ENCODE measurements around the gene LEP.
A peak's percentile ranks its signal among the peaks of the same experiment; 100 is the strongest.
"Not testable (repeated sequence)": the region's sequence is repeated elsewhere in the genome, so short reads cannot be mapped to it uniquely, and the experiment has no call there.

LEP gene

DNA sequence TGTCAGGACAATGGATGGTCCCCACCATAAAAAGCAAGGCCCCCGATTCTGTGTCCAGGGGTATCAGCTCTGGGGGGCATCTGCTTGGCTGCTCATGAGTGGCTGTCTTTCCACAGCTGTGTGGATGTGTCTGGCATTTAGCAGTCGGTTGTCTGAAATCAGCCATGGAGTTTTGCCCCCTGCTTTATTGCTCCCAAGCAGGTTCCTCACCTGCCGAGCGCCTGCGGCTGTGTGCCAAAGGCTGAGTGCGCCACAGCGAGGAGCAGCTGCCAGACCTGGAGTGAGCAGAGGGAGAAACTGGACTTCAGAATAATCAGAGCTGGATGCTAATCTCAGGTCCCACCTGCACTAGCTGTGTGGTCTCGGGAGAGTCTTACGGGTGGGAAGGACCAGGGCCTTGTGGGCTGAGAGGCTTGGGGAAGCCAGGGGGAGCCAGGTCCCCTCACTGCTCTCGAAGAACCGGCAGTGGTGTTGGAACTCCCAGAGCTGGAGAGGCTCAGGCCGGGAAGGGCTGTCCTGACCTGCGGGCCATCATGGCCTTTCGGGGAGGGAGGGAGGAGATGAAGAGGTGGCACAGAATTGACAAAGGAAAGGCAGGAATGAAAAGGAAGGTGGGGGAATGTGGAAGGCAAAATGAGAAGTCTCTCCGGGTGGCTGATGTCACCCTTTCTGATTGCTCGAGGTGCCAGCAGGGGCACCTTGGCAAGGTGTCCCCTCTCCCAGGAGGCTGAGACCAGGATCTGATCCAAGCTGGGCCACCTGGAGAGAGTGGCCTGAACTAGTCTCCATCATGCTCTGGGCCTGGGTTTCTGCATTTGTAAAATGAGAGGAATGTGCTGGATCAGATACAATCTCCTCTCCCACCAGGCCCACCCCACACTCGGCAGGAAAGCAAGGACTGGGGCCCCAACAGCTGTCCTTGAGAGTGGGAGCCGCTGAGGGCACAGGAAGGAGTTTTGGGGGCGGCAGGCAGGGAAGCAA, 30.2 kb upstream of the LEP start:
- no peak for DNase-seq (ENCODE audit: low spot score)

DNA sequence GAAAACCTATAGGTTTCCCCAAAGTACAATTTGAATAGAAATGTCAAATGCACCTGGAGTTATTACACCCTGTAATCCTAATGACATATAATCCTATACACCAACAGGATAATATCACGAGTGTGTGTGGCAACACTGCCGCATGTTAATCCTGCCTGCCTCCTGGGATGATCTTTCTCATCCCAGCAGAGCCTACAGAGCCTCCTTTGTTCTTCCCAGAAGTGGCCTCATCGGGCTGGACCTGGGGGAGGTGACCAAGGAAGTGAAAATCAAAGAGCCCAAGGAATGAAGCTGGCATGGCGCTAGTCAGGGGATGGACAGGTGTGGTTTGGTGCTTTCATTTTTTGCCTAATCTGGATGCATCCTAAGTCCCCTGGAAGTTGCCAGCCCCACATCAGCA, 29.5 kb upstream of the LEP start:
- DNase-seq (ENCODE audit: low spot score) = peak; percentile 28

DNA sequence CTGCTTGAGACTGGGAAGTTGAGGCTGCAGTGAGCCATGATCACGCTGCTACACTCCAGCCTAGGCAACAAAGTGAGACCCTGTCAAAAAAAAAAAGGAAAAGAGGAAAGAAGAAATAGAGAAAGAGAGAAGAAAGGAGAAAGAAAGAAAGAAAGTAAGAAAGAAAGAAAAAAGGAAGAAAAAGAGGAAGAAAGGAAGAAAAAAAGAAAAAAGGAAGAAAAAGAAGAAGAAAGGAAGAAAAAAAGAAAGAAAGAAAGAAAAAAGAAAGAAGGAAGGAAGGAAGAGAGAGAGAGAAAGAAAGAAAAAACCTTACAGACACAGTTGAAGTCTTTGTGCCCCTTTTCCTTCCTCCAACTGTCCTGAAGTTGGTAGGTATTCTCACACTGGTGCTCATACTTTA, 26.6 kb upstream of the LEP start:
- no peak for DNase-seq (ENCODE audit: low spot score)

DNA sequence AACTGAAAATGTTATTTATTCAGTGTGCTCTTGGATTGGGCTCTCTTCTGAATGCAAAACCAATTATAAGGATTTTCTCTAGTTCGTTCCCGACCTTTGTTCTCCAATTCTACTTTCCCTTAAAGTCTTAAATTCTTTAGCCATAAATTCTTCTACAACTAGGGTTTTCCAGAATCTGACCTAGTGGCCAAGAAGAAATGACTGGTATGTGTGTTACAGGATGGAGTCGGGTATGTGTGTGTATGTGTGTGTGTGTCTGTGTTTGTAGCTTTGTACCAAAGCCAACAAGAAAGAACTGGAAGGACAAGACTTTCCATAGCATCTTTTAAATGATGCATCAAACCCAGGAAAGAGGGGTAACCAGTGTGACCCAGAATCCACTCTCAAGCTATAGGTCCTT, 25.8 kb upstream of the LEP start:
- DNase-seq (ENCODE audit: low spot score) = no peak

DNA sequence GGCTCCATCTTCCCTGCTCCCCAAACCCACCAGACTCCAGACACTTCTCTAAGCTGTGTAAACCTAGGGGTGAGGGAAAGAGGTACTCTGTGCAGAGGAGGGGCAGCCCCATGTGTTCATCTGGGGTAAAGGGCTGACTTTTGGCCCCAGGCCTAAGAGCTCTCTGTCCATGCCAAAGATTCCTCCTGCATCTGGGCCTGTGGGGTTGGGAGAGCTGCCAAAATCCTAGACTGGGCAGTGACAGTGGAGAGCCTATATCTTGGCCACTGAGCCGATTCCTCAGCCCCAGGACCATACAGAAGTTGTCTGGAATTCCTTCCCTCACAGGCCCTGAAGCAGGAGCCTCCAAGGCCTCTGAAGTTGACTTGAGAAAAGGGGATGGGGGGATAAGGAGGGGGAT, 25.3 kb upstream of the LEP start:
- no peak for DNase-seq (ENCODE audit: low spot score)

GRCh38 chr7:128217030-128217805, 23.9 kb upstream of the LEP start:
- no peak for DNase-seq (ENCODE audit: low spot score)

GRCh38 chr7:128217967-128218652, 23.0 kb upstream of the LEP start:
- no peak for DNase-seq (ENCODE audit: low spot score)

DNA sequence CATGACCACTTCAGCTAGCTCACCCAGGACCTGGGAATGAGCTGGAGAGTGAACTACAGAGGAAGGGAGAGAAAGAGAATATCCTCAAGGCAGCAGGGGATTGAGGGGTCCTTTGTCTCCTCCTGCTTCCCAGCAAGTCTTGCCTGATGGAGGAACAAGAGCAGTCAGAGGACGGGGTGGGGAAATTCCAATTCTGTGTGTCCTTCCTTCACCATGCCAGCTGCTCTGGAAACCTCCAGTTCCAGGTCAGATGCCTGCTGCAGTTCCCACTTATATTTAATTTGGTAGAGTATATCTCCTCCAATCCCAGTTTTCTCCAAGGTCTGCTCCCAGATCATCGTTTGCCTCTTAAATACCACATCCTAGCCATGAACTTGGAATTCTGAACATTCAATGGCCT, 21.4 kb upstream of the LEP start:
- no peak for DNase-seq (ENCODE audit: low spot score)

DNA sequence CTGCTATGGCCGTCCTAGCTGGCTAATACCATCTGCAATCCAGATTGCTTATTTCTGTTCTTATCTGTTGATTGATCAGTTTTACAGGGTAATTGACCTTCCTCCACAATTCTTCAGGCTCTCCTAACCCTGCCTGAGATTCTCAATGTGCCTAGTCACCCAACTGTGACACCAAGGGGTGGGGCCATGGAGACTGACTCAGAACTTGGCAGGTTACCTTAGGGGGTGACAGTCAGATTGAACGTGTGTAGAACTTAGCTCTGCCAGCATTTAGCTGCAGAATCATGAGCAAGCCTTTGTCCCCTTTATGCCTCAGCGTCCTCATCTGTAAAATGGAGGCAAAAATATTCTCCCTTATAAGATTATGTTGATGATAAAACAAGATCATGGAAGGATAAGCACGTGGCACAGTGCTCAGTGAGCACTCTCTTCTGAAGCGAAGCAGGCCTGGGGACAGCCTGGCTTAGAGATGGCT, 19.1 kb upstream of the LEP start:
- no peak for DNase-seq (ENCODE audit: low spot score)

GRCh38 chr7:128226132-128226980, 14.7 kb upstream of the LEP start:
- no peak for DNase-seq (ENCODE audit: low spot score)

DNA sequence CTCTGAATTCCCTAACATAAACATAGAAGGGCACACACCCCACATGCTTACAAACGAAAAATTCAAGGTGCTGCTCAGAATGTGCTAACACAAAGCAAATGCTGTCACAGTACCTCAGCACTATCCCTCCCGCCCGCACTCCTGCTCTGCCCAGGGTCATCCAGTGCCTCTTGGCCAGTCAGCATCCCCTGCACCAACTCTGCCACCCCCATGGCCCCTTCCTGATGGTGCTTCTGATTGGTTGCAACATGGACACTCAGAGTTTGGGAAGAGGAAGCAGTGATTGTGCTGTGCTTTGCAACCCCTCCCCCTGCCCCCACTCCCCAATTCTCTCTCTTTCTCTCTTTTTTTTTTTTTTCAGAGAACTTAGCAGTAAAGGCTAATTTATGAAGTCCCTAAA, 13.8 kb upstream of the LEP start:
- no peak for DNase-seq (ENCODE audit: low spot score)

GRCh38 chr7:128231021-128231420, 10.1 kb upstream of the LEP start:
- no peak for DNase-seq (ENCODE audit: low spot score)

DNA sequence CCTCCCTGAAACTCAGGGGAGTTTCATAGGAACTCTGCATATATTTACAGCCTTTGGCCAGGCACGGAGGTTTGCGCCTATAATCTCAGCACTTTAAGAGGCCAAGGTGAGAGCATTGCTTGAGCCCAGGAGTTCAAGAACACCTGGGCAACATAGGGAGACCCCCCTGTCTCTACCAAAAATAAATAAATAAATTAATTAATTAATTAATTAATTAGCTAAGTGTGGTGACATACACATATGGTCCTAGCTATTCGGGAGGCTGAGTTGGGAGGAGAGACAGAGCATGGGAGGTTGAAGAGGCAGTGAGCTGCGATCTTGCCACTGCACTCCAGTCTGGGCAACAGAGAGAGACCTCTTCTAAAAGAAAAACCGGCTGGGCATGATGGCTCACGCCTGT, 9.4 kb upstream of the LEP start:
- DNase-seq (ENCODE audit: low spot score) = no peak

GRCh38 chr7:128233471-128233870, 7.6 kb upstream of the LEP start:
- DNase-seq (ENCODE audit: low spot score) = no peak

DNA sequence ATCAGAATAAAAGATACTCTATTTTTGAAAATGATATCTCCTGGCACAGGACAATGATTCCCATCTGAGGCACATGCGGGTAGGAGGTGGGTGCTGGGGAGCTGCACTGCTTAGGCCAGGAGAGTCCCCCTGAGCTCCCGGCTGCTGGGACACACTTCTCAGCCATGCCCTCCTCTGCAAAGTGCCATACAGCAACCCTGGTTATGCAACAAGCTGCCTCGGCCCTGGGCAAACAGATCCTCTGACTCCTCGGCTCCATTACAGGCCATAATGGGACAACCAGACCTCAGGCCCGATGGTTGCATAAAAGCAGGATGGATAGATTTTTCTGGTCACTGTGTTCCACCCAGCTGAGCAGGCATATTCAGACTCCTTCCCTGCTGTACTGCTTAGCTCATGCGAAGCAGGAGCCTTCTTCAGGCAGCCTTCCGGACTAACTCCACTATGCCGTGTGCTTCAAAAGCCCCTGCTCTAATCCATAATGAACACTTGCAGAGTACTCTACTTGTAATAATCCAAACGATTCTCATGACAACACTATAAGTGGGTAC, 6.5 kb upstream of the LEP start:
- no peak for DNase-seq (ENCODE audit: low spot score)

GRCh38 chr7:128235471-128235870, 5.6 kb upstream of the LEP start:
- DNase-seq (ENCODE audit: low spot score) = no peak

DNA sequence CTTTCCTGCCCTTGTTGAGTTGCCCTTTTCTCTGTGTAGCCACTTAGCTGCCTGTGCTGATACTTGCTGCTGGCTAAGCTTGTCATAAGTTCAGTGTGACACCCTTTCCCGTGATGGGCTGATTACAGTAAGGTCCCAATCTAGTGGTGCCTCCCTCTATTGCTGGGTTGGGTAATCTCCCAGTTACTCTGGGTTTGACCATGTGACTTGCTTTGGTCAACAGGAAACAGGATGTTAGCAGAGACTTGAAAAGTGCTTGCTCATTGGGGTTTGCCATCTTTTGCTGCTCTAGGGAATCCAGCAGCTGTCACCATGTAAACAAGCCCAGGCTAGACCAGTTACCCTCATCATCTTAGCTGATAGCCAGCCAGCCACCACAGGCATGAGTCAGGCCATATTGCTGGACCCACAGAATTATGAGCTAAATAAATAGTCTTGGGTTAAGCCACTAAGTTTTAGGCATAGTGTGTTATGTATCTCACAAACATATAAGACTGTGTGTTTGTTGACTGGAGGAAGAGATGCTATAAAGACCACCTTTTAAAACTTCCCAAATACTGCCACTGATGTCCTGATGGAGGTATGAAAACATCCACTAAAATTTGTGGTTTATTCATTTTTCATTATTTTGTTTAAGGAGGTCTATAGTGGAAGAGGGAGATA, 4.0 kb upstream of the LEP start:
- DNase-seq (ENCODE audit: low spot score) = peak; percentile 53

DNA sequence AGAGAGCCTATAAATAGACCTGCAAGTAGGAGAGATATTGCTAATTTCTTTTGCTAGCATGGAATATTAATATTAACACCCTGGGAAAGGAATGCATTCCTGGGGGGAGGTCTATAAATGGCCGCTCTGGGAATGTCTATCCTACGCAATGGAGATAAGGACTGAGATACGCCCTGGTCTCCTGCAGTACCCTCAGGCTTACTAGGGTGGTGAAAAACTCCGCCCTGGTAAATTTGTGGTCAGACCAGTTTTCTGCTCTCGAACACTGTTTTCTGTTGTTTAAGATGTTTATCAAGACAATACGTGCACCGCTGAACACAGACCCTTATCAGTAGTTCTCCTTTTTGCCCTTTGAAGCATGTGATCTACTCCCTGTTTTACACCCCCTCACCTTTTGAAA, 1.9 kb upstream of the LEP start:
- not testable (repeated sequence) for DNase-seq (ENCODE audit: low spot score)

DNA sequence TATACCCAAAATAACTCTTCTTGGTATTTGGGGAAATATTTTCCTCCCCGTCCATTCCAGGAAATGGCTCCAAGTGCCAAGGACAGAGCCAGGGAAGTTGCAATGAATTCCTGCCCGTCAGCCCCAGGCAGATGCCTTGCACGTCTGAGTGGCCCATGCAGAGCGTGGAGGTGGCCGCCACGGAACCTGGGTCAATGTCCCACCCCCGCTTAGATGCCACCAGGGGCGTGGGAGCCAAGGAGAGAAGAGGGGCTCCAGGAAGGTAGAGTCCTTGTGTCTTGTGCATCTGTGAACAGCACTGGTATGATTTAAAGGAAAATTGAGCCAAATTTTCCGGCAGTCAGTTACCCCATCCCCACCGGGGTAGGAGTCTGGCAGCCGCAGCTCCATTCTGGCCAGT, 1.6 kb downstream of the LEP start:
- no peak for DNase-seq (ENCODE audit: low spot score)

GRCh38 chr7:128243273-128243672, 2.2 kb downstream of the LEP start:
- DNase-seq (ENCODE audit: low spot score) = no peak

DNA sequence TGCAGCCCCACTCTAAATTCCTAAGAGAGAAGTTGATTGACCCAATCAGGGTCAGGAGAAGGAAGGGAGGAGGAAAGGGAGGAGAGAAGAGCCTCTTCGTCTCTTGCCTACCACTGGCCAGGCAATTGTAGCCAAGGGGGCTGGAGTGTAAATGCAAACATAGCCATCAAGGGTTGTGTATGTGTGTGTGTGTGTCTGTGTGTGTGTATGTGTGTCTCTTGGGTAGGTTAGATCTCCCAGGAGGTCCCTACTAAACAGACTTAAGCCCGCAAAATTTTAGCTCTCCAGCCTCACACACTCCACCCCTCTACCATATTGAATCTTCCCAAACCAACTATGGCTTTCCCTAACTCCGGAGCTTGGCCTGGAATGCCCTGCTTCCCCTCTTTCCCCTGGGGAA, 3.8 kb downstream of the LEP start:
- DNase-seq (ENCODE audit: low spot score) = no peak

All from SW480 (cell line).